Fibroblast of villous mesenchyme (primary cell): ENCODE measurements around the gene FSCB. TPM values are rescaled to one million over a fixed set of nuclear protein-coding genes. Genes with fewer than 3 reads are reported as not detected.

Source experiments
- DNase-seq: peaks from one replicate; pipeline ENCODE4 v3.0.0-alpha.2; 2010; ENCODE audit warnings: low read depth
- H3K4me3 ChIP-seq: 2 replicates; pipeline ENCODE4 v1.5.1; 2011; ENCODE audit warnings: low read depth, mild to moderate bottlenecking, low read length
- CTCF ChIP-seq: IDR thresholded peaks from 2 replicates; pipeline ENCODE4 v1.5.1; 2012; ENCODE audit warnings: low read depth, mild to moderate bottlenecking, low read length; ENCODE audit not compliant: insufficient read depth
- total RNA-seq: library from RNA; depleted of rRNA; stranded (reverse); fragments of >200 nt; gene quantifications from 2 replicates; pipeline ENCODE4 v1.2.3, GENCODE V29; 2012

FSCB gene
- total RNA-seq, 1 donor: not detected

- no peak for DNase-seq
- no peak for TF ChIP-seq CTCF
- H3K4me3 ChIP-seq: no peak overlapping the region
These were observed 43.6 kb downstream of the FSCB start for GRCh38 chr14:44463356-44464004.

GRCh38 chr14:44462381-44462780 lies 44.7 kb downstream of the FSCB start:
- DNase-seq: no peak
- no peak for TF ChIP-seq CTCF
- H3K4me3 ChIP-seq: no peak overlapping the region

- DNase-seq: no peak
- no peak for TF ChIP-seq CTCF
- no peak overlapping the region for H3K4me3 ChIP-seq
These were observed 45.3 kb downstream of the FSCB start for GRCh38 chr14:44461811-44462210.
